ENCODE measurements around the gene LRMDA.
"Not testable (repeated sequence)": the region's sequence is repeated elsewhere in the genome, so short reads cannot be mapped to it uniquely, and the experiment has no call there.

The LRMDA gene

GRCh38 chr10:76497666-76498065, 1066.2 kb downstream of the LRMDA start:
- DNase-seq: no peak

DNA sequence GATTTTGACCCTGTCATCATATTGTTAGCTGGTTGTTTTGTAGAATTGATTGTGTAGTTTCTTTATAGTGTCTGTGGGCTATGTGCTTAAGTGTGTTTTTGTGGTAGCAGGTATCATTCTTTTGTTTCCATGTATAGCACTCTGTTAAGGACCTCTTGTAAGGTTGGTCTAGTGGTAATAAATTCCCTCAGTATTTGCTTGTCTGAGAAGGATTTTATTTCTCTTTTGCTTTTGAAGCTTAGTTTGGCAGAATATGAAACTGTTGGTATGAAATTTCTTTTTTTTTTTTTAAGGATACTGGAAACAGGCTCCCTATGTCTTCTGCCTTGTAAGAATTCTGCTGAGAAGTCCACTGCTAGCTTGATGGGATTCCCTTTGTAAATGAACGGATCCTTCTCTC, 1073.4 kb downstream of the LRMDA start:
- DNase-seq: no peak

DNA sequence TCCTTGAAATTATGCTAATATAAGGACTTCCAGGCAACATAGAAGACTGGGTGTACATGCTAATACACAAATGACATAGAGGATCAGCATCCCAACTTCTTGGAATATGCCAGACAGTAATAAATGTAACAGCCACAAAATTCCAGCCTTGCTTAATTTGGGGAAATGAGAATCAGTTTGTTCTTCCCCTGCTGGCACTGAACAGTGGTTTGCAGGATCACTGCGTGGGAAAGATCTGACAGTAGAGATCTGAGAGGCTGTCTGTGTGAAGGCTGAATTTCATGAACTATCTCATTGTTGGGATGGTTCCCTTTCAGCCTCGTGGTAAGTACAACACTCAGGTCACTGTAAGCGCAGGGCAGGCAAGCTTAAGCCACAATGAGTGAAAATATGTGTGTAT, 1078.0 kb downstream of the LRMDA start:
- no peak for DNase-seq

DNA sequence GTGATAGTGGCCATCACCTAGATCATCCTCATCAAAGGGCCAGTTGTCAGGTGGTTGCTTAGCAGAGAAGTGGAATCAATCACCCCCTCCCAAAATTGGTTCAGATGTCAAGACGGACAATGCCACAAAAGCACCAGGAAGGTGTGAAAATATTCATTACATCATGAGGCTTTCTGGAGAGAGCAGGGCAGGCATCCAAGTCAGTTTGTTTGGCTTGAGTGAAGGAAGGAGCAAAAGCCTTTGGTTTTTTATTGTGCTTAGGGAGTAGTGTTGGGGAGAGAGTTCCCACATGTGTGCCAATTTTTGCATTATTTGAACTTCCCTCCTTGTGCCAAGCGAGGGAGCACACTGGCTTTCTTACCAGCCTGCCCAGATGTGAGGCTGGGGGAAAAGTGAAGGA, 1082.9 kb downstream of the LRMDA start:
- no peak for DNase-seq

DNA sequence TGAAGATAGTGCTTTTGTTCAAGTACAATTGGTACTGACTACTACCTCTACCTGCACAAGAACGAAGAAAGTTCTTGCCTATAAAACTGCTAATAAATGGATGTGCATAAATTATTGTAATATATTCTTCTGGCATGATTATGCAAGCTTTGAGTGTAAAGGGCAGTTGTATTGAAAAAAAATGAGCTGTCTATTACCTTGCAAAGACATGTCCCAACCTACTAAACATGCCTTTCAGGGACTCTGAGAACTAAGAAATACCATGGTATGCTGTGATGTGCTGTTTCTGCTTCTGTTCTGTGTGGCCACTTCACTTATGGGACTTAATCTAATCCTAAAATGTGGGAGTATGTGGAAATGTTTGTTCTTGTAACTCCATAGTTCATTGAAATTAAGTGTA, 1083.4 kb downstream of the LRMDA start:
- no peak for DNase-seq

- no peak for DNase-seq
Observed at GRCh38 chr10:76522547-76522946, 1091.1 kb downstream of the LRMDA start.

DNA sequence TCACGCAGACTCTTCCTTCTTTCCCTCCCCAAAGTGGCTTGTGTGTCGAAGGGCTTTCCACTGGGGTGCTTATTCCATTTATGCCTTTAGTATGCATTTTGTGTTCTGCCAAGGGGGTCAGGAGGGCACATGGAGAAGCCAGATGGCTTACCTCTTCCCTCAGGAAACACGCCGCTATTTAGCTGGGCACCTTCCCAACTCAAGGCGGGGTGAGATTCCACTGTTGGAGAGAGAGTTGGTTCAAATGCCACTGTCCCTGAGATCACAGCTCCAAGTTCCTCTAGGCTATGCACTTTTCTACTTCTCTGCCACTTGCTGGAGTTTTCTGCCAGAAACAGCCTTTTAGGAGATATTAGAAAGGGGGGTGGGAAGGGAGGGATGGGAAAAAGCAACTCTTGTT, 1091.8 kb downstream of the LRMDA start:
- no peak for DNase-seq

GRCh38 chr10:76523791-76524351, 1092.4 kb downstream of the LRMDA start:
- no peak for DNase-seq

- DNase-seq: not testable (repeated sequence)
Observed at GRCh38 chr10:76526833-76527232, 1095.4 kb downstream of the LRMDA start.

DNA sequence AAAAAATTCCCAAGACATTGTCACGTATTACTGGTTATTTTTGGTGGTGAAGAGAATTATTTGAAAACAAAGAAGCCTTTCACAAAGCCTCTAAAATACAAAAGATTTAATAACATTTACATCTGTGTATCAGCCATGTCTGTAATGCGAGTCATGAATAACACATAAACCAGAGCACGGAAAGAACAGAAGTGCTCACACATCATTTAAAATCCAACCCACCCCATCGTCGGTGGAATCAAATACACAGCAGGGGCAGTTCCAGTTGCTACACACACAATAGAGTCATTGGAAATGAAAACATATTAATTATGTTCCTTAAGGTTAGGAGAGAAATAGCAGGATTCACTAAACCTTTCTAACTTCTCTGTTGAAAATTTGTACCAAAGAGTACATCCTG, 1108.9 kb downstream of the LRMDA start:
- no peak for DNase-seq

DNA sequence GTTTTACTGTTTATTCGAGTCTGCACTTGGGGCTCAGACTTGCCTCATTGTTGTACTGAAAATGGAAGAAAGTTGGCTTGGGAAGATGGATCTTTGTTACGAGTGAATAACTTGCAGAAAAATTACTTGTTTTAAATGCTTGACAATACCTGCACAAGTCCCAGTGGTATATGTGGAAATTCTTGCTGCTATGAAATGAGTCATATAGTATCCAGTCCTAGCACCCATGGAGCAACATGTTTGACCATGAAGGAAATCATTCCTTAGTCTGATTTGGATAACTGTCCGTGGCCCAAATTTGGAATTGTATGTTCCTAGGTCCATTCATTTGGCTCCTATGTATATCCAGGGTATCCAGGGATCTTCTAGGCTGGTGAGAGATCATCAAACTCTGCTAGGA, 1109.4 kb downstream of the LRMDA start:
- DNase-seq: no peak

- DNase-seq: no peak
Observed at GRCh38 chr10:76541852-76542251, 1110.4 kb downstream of the LRMDA start.

GRCh38 chr10:76542307-76542930, 1111.0 kb downstream of the LRMDA start:
- no peak for DNase-seq

GRCh38 chr10:76543655-76544054, 1112.2 kb downstream of the LRMDA start:
- DNase-seq: no peak

DNA sequence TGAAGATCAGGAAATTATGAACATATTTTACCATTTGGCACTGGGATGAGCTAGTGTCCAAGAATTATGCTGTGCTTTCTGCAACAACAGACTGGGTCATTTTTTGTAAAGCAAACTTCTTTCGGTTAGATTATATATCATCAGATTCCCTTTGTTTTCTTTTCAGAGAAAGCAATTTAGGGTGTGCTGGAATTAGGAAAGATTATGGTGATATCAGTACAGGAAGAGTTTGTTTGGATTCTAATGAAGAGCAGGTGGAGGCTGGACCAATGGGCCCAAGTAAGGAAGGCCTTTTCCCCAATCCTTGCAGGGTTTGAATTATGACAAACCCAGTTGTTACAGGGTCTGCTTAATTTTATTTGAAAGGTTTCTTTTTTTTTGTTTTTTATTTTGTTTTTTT, 1113.4 kb downstream of the LRMDA start:
- no peak for DNase-seq

- DNase-seq: no peak
Observed at GRCh38 chr10:76546411-76546810, 1115.0 kb downstream of the LRMDA start.

- DNase-seq: no peak
Observed at GRCh38 chr10:76547352-76547972, 1116.0 kb downstream of the LRMDA start.

- DNase-seq: no peak
Observed at GRCh38 chr10:76548716-76549115, 1117.3 kb downstream of the LRMDA start.

DNA sequence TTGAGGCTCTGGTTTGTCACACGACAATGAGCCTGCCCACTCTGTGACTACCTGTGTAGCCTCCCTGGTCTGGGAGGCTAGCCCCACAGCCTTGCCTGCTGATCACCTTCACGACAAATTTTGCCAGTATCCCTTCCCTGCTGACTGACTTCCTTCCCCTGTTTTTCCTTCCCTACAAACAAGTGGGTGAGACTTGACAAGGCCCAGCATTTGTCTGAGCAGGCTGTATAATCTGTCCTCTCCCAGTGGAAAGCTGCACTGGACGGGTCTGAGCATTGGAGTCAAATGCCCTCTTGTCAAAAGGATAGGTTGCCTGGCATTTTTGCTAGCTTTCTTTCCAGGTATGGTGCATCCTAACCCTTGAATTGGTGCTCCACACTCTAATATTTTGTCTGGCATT, 1117.7 kb downstream of the LRMDA start:
- no peak for DNase-seq

DNA sequence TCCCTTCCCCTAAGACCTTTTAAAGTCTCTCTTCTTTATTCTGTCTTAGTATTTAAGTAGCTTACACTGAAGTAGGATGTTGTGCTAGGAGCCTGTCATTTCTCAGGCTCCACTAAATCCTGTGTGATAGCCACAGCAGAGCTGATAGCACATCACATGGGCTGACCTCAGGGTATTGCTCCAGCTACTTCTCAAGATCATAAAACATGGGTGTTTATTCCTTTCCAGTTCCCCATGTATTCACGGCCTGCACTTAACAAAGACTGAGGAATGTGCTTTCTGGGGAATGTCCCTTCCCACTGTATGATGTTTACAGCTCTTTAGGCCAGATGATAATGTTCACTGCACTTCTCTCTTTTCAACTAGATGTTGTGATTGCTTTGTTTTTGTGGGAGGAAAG, 1119.4 kb downstream of the LRMDA start:
- DNase-seq: no peak

DNA sequence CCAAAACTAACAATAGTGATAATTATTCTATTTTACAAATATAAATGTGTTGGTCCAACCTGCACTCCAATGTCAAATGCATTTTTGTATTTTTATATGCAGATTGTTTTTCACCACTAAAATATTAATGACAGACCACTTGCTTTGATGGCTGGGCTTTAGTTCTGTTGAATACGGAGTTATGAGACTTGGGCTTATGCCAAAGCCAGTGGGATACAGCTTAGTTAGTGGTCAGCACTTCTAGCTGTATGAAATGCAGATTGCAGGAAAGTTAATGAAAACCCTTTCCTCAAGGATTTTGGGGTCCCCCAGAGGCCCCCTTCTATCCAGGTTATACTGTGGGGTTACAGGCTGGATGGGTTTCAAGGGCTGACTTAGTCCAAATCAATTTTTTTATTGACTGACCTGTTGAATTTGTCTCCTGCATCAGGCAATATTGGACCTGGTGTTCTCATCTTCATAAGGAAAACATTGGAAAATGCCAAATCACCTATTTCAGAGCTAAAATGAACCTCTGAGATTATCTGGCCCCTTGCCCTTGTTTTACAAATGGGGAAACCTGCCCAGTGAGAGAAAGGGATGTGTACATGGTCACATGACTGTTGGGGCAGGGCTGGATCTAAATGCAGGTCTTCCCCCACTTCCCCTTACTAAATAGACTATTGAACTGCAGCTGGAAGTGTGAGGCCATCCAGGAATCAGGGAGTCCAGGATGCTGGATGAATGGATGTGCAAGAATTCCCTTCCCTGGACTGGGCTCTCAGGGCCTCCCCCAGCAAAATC, 1120.9 kb downstream of the LRMDA start:
- DNase-seq: no peak

DNA sequence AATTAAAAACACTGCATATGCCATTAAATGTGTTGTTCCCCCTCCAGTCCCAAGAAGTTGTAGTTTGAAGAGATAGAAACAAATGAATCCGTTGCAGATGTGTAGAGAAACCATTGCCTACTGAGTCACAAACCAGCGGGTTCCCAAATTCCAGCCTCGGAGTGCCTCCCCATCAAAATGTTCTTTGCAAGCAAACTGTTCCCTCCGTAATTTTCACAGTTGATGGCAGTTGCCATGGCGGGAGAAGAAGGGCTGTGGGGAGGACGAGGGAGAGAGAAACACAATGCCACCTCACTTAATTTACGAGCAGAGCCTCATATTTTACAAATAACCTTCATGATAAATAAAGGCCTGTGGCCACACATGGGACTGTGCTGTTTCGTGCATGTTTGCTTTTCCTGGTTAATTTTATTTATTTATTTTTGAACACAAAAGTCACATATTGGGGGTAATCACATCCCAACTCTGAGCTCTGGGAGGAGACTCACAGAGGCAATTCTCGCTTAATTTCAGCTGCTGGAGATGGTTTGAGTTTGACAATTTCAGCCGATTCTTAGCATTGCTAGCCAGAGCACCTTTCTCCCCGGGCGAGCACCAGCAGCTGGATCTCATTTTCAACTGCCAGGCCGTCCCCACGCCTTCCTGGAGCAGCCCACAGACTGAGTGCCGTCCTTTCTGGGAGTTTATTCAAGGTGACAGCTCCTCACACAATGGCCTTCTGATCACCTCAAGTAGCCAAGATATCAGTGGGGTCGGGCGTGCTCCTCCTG, 1122.0 kb downstream of the LRMDA start:
- no peak for DNase-seq

DNA sequence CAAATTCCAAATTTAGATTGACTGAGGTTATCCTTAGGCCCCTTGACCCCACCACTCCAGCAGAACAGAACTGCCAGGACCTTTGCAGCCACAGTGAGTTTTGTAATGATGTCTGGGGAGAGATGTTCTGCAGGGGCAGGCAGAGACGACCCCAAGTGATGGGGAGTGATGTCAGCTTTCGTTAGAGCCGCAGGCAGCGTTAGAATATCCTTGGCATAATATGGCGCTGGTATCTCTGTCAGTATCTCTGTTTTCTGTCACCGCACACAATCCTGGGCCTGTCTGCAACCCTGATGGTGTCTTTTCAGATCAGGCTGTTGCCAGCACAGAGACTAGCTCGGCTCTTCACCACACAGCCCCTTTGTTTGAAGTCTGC, 1122.6 kb downstream of the LRMDA start:
- DNase-seq: no peak
